Right atrium auricular region (tissue), 2 donors: Measurements from ENCODE around the gene RNF212. TPM values are rescaled to one million over a fixed set of nuclear protein-coding genes. Genes with fewer than 3 reads are reported as not detected.

Experiments
- DNase-seq: peaks from one replicate; pipeline ENCODE4 v3.0.0-alpha.2; 2019; ENCODE audit warnings: low spot score
- H3K27ac ChIP-seq, 2 donors: fragments of 200-600 bp; sonication (generic); 1 replicate in 1 of 2; 2 replicates in 1 of 2; pipeline ENCODE4 v1.5.1; 2016 to 2019
- H3K27me3 ChIP-seq, 2 donors: fragments of 200-600 bp; sonication (generic); one replicate each; pipeline versions ENCODE4 v1.5.1 to v1.6.0; 2017 to 2019
- H3K36me3 ChIP-seq: fragments of 200-600 bp; sonication (generic); one replicate; pipeline ENCODE4 v1.5.1; 2016
- H3K4me1 ChIP-seq, 2 donors: fragments of 200-600 bp; sonication (generic); one replicate each; pipeline versions ENCODE4 v1.5.1 to v1.6.0; 2017 to 2019
- H3K4me3 ChIP-seq, 2 donors: fragments of 200-600 bp; sonication (generic); 1 replicate in 1 of 2; 2 replicates in 1 of 2; pipeline ENCODE4 v1.5.1; 2017 to 2019; ENCODE audit warnings: mild to moderate bottlenecking in 1 of 2, moderate library complexity in 1 of 2
- H3K9me3 ChIP-seq, 2 donors: fragments of 200-600 bp; sonication (generic); one replicate each; pipeline ENCODE4 v1.5.1; 2019
- total RNA-seq, 2 donors: library from RNA; depleted of rRNA; stranded (reverse); fragments of >200 nt; gene quantifications; one replicate each; pipeline ENCODE4 v1.1.0, GENCODE V29; 2016
- TF ChIP-seq, protein P1 (sequence below), 2 donors: fragments of 200-600 bp; sonication (generic); IDR thresholded peaks; one replicate each; pipeline ENCODE4 v1.5.1; 2019; ENCODE audit warnings: antibody characterized with exemption in 2 of 2

Gene RNF212
- total RNA-seq, 2 donors from 2014 or later, result 1.9 TPM

DNA sequence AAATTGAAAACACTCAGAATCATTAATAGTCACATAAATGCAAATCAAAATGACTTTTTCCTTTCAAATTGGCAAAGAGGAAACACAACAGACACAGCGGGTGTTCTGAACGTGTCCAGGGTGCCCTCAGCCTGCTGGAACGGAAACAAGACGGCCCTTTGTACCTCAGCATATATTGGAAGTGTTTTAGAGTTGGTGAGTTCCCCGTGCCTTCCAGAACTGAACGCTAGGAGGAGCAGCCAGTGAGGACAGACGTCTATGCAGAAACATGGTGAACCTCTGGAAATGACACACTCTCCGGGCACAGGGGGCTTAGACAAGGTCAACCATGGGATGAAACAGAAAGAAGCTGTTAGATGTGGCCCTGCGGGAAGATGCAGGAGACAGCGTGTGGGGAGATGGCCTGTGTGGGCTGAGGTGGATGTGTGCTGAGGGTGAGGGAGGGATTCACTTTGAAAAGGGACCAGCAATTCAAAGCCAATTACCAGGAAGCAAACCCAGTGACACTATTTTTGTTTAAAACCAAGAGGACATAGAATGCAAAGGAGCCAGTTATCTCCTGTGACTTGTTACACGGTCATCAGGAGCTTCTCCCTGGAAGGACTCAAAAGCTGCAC, 40.4 kb downstream of the RNF212 start:
- no peak overlapping the region for H3K27ac ChIP-seq
- no peaks in the 10 kb centered on the region for H3K9me3 ChIP-seq
- H3K4me3 ChIP-seq, result no peak overlapping the region
- H3K36me3 ChIP-seq, result no peaks in the 10 kb centered on the region
- TF ChIP-seq, protein P1, sequence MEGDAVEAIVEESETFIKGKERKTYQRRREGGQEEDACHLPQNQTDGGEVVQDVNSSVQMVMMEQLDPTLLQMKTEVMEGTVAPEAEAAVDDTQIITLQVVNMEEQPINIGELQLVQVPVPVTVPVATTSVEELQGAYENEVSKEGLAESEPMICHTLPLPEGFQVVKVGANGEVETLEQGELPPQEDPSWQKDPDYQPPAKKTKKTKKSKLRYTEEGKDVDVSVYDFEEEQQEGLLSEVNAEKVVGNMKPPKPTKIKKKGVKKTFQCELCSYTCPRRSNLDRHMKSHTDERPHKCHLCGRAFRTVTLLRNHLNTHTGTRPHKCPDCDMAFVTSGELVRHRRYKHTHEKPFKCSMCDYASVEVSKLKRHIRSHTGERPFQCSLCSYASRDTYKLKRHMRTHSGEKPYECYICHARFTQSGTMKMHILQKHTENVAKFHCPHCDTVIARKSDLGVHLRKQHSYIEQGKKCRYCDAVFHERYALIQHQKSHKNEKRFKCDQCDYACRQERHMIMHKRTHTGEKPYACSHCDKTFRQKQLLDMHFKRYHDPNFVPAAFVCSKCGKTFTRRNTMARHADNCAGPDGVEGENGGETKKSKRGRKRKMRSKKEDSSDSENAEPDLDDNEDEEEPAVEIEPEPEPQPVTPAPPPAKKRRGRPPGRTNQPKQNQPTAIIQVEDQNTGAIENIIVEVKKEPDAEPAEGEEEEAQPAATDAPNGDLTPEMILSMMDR (IDR thresholded peaks at IDR 0.05), result peak; percentile 33 to 64
- peak; percentile 66 for DNase-seq
- no peaks in the 10 kb centered on the region for H3K4me1 ChIP-seq
- no peaks in the 10 kb centered on the region for H3K27me3 ChIP-seq

DNA sequence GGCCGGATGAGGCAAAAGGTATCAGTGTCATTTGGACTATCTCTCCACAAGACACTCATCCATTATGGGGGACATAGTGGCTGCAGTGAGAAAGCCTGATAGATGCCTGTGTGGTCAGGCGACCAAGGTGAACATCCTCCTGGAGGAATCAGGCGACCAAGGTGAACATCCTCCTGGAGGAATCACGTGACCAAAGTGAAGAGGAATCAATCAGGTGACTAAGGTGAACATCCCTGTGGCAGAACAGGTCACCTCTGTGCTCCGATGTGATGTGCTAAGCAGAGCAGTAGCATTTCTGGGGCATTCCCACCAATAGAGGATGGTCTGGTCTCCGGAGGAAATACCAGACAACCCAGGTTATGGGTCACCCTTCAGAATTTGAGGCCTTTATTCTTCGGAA, 44.0 kb downstream of the RNF212 start:
- TF ChIP-seq, protein P1 (IDR thresholded peaks at IDR 0.05), result no peak
- DNase-seq, result no peak
- H3K9me3 ChIP-seq, result no peaks in the 10 kb centered on the region
- H3K4me1 ChIP-seq, result no peaks in the 10 kb centered on the region
- no peaks in the 10 kb centered on the region for H3K27me3 ChIP-seq
- H3K27ac ChIP-seq, result no peak overlapping the region
- H3K36me3 ChIP-seq, result no peaks in the 10 kb centered on the region
- H3K4me3 ChIP-seq, result no peak overlapping the region

DNA sequence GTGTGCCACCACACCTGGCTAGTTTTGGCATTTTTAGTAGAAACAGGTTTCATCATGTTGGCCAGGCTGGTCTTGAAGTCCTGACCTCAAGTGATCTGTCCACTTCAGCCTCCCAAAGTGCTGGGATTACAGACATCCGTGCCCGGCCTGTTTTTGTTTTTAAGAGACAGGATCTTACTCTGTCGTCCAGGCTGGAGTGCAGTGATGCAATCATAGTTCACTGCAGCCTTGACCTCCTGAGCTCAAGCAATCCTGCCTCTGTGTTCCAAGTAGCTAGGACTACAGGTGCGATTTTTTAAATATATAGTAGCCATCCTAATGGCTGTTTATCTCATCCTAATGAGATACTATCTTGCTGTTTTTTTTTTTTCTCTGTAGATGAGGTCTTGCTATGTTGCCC, 47.6 kb downstream of the RNF212 start:
- TF ChIP-seq, protein P1 (IDR thresholded peaks at IDR 0.05), result no peak

DNA sequence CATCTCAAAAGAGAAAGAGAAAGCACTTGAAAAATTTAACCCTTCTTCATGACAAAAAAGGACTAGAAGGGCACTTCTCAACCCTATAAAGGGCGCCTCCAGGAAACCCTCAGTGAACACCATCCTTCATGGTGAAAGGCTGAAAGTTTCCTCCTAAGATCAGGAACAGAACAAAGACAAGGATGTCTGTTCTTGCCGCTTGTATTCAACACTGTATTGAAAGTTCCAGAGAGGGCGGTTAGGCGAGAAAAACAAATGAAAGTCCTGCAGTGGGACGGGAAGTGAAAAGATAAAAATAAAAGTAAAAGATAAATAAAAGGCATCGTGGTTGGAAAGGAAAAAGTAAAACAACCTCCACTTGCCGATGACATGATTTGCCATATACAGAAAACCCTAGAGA, 50.9 kb downstream of the RNF212 start:
- Histone ChIP-seq H3K9me3 (no peaks in the 10 kb centered on the region), H3K27me3 (no peaks in the 10 kb centered on the region), H3K4me3 (no peak overlapping the region), H3K27ac (no peak overlapping the region), H3K36me3 (no peaks in the 10 kb centered on the region), H3K4me1 (no peaks in the 10 kb centered on the region)
- TF ChIP-seq, protein P1 (IDR thresholded peaks at IDR 0.05), result no peak
- no peak for DNase-seq

More for the DNA sequence above, 47.6 kb downstream of the RNF212 start:
- Histone ChIP-seq H3K4me1 (no peaks in the 10 kb centered on the region), H3K36me3 (no peaks in the 10 kb centered on the region), H3K27ac (no peak overlapping the region), H3K9me3 (no peaks in the 10 kb centered on the region), H3K4me3 (no peak overlapping the region), H3K27me3 (no peaks in the 10 kb centered on the region)
- no peak for DNase-seq

DNA sequence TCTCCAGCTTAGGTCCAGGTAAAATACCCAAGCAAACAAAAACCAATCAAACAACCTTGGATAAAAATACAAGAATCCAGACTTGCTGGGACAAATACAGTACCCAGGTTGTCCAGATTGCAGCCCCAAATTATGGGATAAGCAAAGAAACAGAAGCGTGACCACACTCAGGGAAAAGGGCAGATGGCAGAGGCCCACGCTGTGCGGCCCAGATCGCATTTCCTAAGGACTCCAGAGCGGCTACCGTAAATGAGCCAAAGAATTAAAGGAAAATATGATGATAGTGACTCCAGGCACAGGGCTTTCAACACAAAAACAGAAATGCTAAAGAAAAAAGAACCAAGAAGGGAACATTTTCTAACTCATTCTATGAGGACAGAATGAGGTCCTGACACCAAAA, 51.6 kb downstream of the RNF212 start:
- no peak for DNase-seq
- H3K27me3 ChIP-seq, result no peaks in the 10 kb centered on the region

More for the DNA sequence above, 51.6 kb downstream of the RNF212 start:
- H3K36me3 ChIP-seq, result no peaks in the 10 kb centered on the region
- no peaks in the 10 kb centered on the region for H3K9me3 ChIP-seq
- TF ChIP-seq, protein P1 (IDR thresholded peaks at IDR 0.05), result no peak
- no peak overlapping the region for H3K27ac ChIP-seq
- H3K4me3 ChIP-seq, result no peak overlapping the region
- no peaks in the 10 kb centered on the region for H3K4me1 ChIP-seq
